ENCODE results near the gene AVL9. TPM values are rescaled to one million over a fixed set of nuclear protein-coding genes. Genes with fewer than 3 reads are reported as not detected.

The AVL9 gene
- total and polyA plus RNA-seq, 2 experiments from 2014 or later: 13.1 to 33.8 TPM

GRCh38 chr7:32535162-32535702 lies 39.9 kb downstream of the AVL9 start:
- peaks cover 14% of the 10 kb centered on the region; the same call in 2 of the 3 replicates for H3K4me1 Mint-ChIP-seq
- Histone ChIP-seq H2AFZ (no peak overlapping the region), H3K4me2 (no peak overlapping the region), H3F3A (replicated peaks; ENCODE audit: low read depth) (no peaks in the 10 kb centered on the region), H3K27me3 (ENCODE audit: insufficient read depth) (no peaks in the 10 kb centered on the region), H3K79me2 (replicated peaks; ENCODE audit: insufficient read depth) (peaks cover 70% of the 10 kb centered on the region), H3K9me2 (ENCODE audit: insufficient read depth) (peaks cover 6% of the 10 kb centered on the region; the same call in 1 of the 2 replicates), H3K4me1 (ENCODE audit: insufficient read depth) (peaks cover 6% of the 10 kb centered on the region; the same call in 1 of the 2 replicates), H3K36me3 (ENCODE audit: insufficient read depth) (no peaks in the 10 kb centered on the region), H3K27ac (ENCODE audit: low read depth) (no peak overlapping the region), H4K20me1 (replicated peaks; ENCODE audit: insufficient read depth) (0 out of 2 replicates have a peak, but pooled peaks cover 10% of the 10 kb centered on the region), H3K4me3 (no peak overlapping the region)
- peaks cover 20% of the 10 kb centered on the region for H3K36me3 Mint-ChIP-seq (ENCODE audit: low read depth)
- H3K4me3 Mint-ChIP-seq: no peak overlapping the region
- H3K27me3 Mint-ChIP-seq (ENCODE audit: insufficient read depth, low read depth, poor library complexity): no peaks in the 10 kb centered on the region
- TF ChIP-seq EZH2phosphoT487 (IDR thresholded peaks at IDR 0.05; ENCODE audit: unreplicated experiment) (no peak), ETS1 (IDR thresholded peaks at IDR 0.05) (no peak), ZNF114 (CRISPR knock-in tag; IDR thresholded peaks at IDR 0.05) (no peak), JUNB (IDR thresholded peaks at IDR 0.05; ENCODE audit: unreplicated experiment) (no peak), ZNF331 (CRISPR knock-in tag; IDR thresholded peaks at IDR 0.05; ENCODE audit: low read depth) (no peak), ZNF462 (CRISPR knock-in tag; IDR thresholded peaks at IDR 0.05) (no peak), STAT1 (IDR thresholded peaks at IDR 0.05; ENCODE audit: unreplicated experiment) (no peak)
- TF ChIP-seq, protein P1, sequence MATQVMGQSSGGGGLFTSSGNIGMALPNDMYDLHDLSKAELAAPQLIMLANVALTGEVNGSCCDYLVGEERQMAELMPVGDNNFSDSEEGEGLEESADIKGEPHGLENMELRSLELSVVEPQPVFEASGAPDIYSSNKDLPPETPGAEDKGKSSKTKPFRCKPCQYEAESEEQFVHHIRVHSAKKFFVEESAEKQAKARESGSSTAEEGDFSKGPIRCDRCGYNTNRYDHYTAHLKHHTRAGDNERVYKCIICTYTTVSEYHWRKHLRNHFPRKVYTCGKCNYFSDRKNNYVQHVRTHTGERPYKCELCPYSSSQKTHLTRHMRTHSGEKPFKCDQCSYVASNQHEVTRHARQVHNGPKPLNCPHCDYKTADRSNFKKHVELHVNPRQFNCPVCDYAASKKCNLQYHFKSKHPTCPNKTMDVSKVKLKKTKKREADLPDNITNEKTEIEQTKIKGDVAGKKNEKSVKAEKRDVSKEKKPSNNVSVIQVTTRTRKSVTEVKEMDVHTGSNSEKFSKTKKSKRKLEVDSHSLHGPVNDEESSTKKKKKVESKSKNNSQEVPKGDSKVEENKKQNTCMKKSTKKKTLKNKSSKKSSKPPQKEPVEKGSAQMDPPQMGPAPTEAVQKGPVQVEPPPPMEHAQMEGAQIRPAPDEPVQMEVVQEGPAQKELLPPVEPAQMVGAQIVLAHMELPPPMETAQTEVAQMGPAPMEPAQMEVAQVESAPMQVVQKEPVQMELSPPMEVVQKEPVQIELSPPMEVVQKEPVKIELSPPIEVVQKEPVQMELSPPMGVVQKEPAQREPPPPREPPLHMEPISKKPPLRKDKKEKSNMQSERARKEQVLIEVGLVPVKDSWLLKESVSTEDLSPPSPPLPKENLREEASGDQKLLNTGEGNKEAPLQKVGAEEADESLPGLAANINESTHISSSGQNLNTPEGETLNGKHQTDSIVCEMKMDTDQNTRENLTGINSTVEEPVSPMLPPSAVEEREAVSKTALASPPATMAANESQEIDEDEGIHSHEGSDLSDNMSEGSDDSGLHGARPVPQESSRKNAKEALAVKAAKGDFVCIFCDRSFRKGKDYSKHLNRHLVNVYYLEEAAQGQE (IDR thresholded peaks at IDR 0.05; ENCODE audit: unreplicated experiment): no peak
- H3K9me3 Mint-ChIP-seq: peaks cover 4% of the 10 kb centered on the region; the same call in 1 of the 3 replicates
- no peak overlapping the region for H3K27ac Mint-ChIP-seq
- DNase-seq (ENCODE audit: low spot score): no peak
- no peak for ATAC-seq
